ENCODE results near the gene SLC6A3.

GRCh38 chr5:1441166-1441865, 3.9 kb downstream of the SLC6A3 start:
- TF ChIP-seq, protein P1, sequence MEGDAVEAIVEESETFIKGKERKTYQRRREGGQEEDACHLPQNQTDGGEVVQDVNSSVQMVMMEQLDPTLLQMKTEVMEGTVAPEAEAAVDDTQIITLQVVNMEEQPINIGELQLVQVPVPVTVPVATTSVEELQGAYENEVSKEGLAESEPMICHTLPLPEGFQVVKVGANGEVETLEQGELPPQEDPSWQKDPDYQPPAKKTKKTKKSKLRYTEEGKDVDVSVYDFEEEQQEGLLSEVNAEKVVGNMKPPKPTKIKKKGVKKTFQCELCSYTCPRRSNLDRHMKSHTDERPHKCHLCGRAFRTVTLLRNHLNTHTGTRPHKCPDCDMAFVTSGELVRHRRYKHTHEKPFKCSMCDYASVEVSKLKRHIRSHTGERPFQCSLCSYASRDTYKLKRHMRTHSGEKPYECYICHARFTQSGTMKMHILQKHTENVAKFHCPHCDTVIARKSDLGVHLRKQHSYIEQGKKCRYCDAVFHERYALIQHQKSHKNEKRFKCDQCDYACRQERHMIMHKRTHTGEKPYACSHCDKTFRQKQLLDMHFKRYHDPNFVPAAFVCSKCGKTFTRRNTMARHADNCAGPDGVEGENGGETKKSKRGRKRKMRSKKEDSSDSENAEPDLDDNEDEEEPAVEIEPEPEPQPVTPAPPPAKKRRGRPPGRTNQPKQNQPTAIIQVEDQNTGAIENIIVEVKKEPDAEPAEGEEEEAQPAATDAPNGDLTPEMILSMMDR (IDR thresholded peaks at IDR 0.05), result no peak
- TF ChIP-seq POLR2AphosphoS5 (IDR thresholded peaks at IDR 0.05) (no peak), POLR2A (IDR thresholded peaks at IDR 0.05) (no peak), EP300 (IDR thresholded peaks at IDR 0.05; ENCODE audit: low read depth) (no peak)
